ENCODE data around the gene KRTAP10-4.

- TF ChIP-seq JUN (IDR thresholded peaks at IDR 0.05; ENCODE audit: borderline replicate concordance, insufficient read depth, insufficient read length, low read depth) (no peak), CTCF (IDR thresholded peaks at IDR 0.05; ENCODE audit: extremely low read depth in 1 of 2, insufficient read depth in 1 of 2, low read depth in 1 of 2, low read length in 2 of 2) (no peak), POLR2A (IDR thresholded peaks at IDR 0.05; ENCODE audit: low read depth, low read length) (no peak), MAX (IDR thresholded peaks at IDR 0.05; ENCODE audit: insufficient read depth, insufficient read length) (no peak), EZH2 (IDR thresholded peaks at IDR 0.05; ENCODE audit: borderline replicate concordance, low read depth, low read length, severe bottlenecking) (no peak), FOS (IDR thresholded peaks at IDR 0.05; ENCODE audit: borderline replicate concordance, insufficient read depth, low read length) (no peak), POLR2AphosphoS5 (IDR thresholded peaks at IDR 0.05; ENCODE audit: insufficient read depth, low read depth, low read length) (no peak)
Measured at GRCh38 chr21:44572959-44573583, 458 bp upstream of the KRTAP10-4 start.

All from endothelial cell of umbilical vein (primary cell).